Stimulated activated CD8-positive, alpha-beta memory T cell treated with anti-CD3 and anti-CD28 coated beads, Interleukin-15, amount 100 ng/mL, for 48 hours (primary cell): ENCODE data around the gene RSPO1.
"Not testable (repeated sequence)": the region's sequence is repeated elsewhere in the genome, so short reads cannot be mapped to it uniquely, and the experiment has no call there.

ENCODE experiments used
- DNase-seq, 2 donors: peaks; one replicate each; pipeline ENCODE4 v3.0.0-alpha.2; 2020; ENCODE audit warnings: low read depth in 2 of 2

Gene RSPO1

GRCh38 chr1:37620707-37621106 is 14.0 kb downstream of the RSPO1 start:
- DNase-seq = no peak

GRCh38 chr1:37616330-37616729 is 18.4 kb downstream of the RSPO1 start:
- no peak for DNase-seq

GRCh38 chr1:37614105-37614504 is 20.6 kb downstream of the RSPO1 start:
- DNase-seq = no peak

GRCh38 chr1:37612186-37612585 is 22.5 kb downstream of the RSPO1 start:
- no peak for DNase-seq

- no peak for DNase-seq
These were observed 24.7 kb downstream of the RSPO1 start for GRCh38 chr1:37609994-37610393.

- DNase-seq = no peak
These were observed 25.7 kb downstream of the RSPO1 start for GRCh38 chr1:37609002-37609401.

GRCh38 chr1:37606481-37607263 is 28.0 kb downstream of the RSPO1 start:
- no peak for DNase-seq

- no peak for DNase-seq
These were observed 28.8 kb downstream of the RSPO1 start for GRCh38 chr1:37605806-37606474.

GRCh38 chr1:37605061-37605650 is 29.5 kb downstream of the RSPO1 start:
- DNase-seq = no peak

GRCh38 chr1:37602750-37603694 is 31.7 kb downstream of the RSPO1 start:
- DNase-seq = no peak

GRCh38 chr1:37601441-37601840 is 33.3 kb downstream of the RSPO1 start:
- no peak for DNase-seq

GRCh38 chr1:37599940-37600339 is 34.8 kb downstream of the RSPO1 start:
- DNase-seq = no peak

GRCh38 chr1:37596182-37596667 is 38.5 kb downstream of the RSPO1 start:
- no peak for DNase-seq

- peak; percentile 96 to 98 for DNase-seq
These were observed 39.1 kb downstream of the RSPO1 start, which contains the start of gene GNL2 for GRCh38 chr1:37595440-37596181. Gene GNL2, minus strand, starts transcription at chr1:37595937. Its CDS starts 115 bp downstream, at chr1:37595822.

- DNase-seq = no peak
These were observed 41.0 kb downstream of the RSPO1 start for GRCh38 chr1:37593726-37594125.

GRCh38 chr1:37588939-37589338 is 45.8 kb downstream of the RSPO1 start:
- no peak for DNase-seq

GRCh38 chr1:37584544-37584943 is 50.1 kb downstream of the RSPO1 start:
- DNase-seq = not testable (repeated sequence)

GRCh38 chr1:37575692-37576091 is 59.0 kb downstream of the RSPO1 start:
- no peak for DNase-seq

GRCh38 chr1:37574834-37575480 is 59.7 kb downstream of the RSPO1 start:
- no peak for DNase-seq
